Mucosa of descending colon (tissue), 3 donors: ENCODE measurements around the gene MGA. TPM values are rescaled to one million over a fixed set of nuclear protein-coding genes. Genes with fewer than 3 reads are reported as not detected.

Experiments
- ATAC-seq: fragments of 200-7000 bp; cut with Tn5 transposase; one replicate; pipeline ENCODE4 v1.9.1; 2020; ENCODE audit warnings: mild to moderate bottlenecking, moderate library complexity
- DNase-seq, 3 donors: peaks; one replicate each; pipeline ENCODE4 v3.0.0-alpha.2; 2020
- H3K36me3 ChIP-seq: fragments of 200-600 bp; one replicate; pipeline ENCODE4 v1.8.0; 2021; ENCODE audit warnings: low read depth, mild to moderate bottlenecking
- H3K4me1 ChIP-seq: fragments of 200-600 bp; one replicate; pipeline ENCODE4 v1.8.0; 2021; ENCODE audit warnings: low read depth, mild to moderate bottlenecking
- H3K4me3 ChIP-seq: fragments of 200-600 bp; one replicate; pipeline ENCODE4 v1.8.0; 2021; ENCODE audit warnings: mild to moderate bottlenecking
- H3K9me3 ChIP-seq: fragments of 200-600 bp; one replicate; pipeline ENCODE4 v1.8.0; 2021; ENCODE audit warnings: mild to moderate bottlenecking
- CTCF ChIP-seq: fragments of 200-600 bp; IDR thresholded peaks from one replicate; pipeline ENCODE4 v1.8.0; 2022; ENCODE audit warnings: antibody characterized with exemption, mild to moderate bottlenecking
- intact Hi-C, 2 donors: fragments of 100-400 bp; cut with DNase I in 1 of 2; cut with micrococcal nuclease in 1 of 2; formaldehyde crosslinking; loops; one replicate each; pipeline versions ENCODE4 v1.11.0 to v1.11.1; 2022; cut with DNase I, micrococcal nuclease
- total RNA-seq, 3 donors: library from RNA; stranded (reverse); fragmentation: NEBNext Ultra II Directional in 2 of 3; extraction: Animal tissue kit (Norgen Biotek cat#: 25700) in 2 of 3; gene quantifications; one replicate each; pipeline versions ENCODE4 v1.2.1 to v1.2.4, GENCODE V29; 2021 to 2023
- donor health status: DM: no; HTN: no; CAD: no; lungs with moderate emphysema.
- donor health status: DM: no; HTN: no; CAD: no.
- donor health status: DM: no; HTN: yes; CAD: no.

Gene MGA
- total RNA-seq, 3 donors from 2014 or later: 29.1 to 50.5 (median 29.2) TPM

DNA sequence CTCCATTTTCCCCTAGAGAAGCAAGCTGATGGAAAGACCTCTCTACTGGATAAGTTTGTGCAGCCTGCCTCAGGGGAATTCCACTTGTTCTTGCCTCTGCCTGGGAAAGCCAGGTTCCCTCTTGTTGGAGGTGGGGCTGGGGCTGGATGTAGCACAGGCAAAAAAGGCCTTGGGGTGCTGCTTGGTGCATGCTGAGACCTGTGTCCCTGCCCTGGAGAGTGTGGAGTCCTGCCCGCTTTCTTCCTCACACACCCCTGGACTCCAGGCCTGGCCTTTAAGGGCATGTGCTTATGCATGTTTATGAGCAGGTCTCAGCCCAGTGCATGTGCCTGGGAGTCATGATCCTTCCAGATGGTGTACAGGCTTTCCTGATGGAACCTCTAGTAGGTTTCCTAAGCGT is 144.2 kb downstream of the MGA start:
- peak; percentile 16 for ATAC-seq

DNA sequence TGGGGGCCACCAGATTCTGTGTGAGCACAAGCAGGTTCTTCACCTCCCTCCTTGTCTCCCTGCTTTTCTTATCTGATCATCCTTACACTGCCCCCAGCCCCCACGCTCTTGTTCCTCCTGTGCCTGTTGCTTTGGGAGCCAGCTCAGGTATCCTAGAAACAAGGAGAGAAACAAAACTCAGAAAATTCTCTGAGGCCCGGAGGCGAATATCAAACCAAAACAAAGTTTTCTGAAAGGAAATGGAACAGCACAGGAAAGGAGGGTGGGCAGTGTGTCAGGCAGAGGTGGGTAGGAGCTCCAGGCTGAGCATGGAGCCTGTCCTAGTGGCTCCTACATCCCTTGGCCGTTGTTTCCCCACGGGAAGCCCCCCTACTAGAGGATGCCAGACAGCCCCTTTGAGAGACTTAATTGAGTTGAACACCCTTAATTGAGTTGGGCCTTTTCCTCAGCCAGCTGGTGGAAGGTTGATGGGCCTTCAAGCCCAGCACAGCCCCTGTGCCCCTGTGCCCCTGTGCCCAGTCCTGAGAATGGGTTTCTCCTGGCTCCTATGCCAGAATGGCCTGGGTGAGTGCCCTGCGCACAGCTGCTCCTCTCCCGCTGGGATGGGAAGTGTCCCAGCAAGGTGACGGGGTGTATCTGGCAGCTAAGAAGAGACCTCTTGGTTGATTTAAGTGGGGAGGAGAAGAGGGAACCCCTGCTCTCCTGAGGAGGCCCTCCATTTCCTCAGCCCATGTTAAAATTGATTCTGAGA is 144.9 kb downstream of the MGA start:
- H3K9me3 ChIP-seq: no peaks in the 10 kb centered on the region
- no peaks in the 10 kb centered on the region for H3K4me1 ChIP-seq
- no peak for ATAC-seq
- no peak overlapping the region for H3K4me3 ChIP-seq
- no peak for TF ChIP-seq CTCF
- DNase-seq: no peak
- no peaks in the 10 kb centered on the region for H3K36me3 ChIP-seq
- intact Hi-C loops: no loop called here

More for the DNA sequence above, 144.2 kb downstream of the MGA start:
- Histone ChIP-seq H3K4me3 (no peak overlapping the region), H3K36me3 (no peaks in the 10 kb centered on the region), H3K9me3 (no peaks in the 10 kb centered on the region), H3K4me1 (no peaks in the 10 kb centered on the region)
- no peak for DNase-seq
- intact Hi-C loops: no loop called here
- TF ChIP-seq CTCF: no peak

- Histone ChIP-seq H3K4me1 (no peaks in the 10 kb centered on the region), H3K36me3 (no peaks in the 10 kb centered on the region), H3K4me3 (no peak overlapping the region), H3K9me3 (no peaks in the 10 kb centered on the region)
- ATAC-seq (no peak), DNase-seq (no peak)
- intact Hi-C loops: no loop called here
- no peak for TF ChIP-seq CTCF
These were observed 145.5 kb downstream of the MGA start for GRCh38 chr15:41805711-41806110.

GRCh38 chr15:41806291-41807181 is 146.3 kb downstream of the MGA start:
- no peaks in the 10 kb centered on the region for H3K9me3 ChIP-seq
- H3K4me3 ChIP-seq: no peak overlapping the region
- no peak for TF ChIP-seq CTCF
- peak; percentile 23 for ATAC-seq
- H3K4me1 ChIP-seq: no peaks in the 10 kb centered on the region
- DNase-seq: no peak
- H3K36me3 ChIP-seq: no peaks in the 10 kb centered on the region
- intact Hi-C loops: no loop called here

- intact Hi-C loops: no loop called here
- Histone ChIP-seq H3K9me3 (no peaks in the 10 kb centered on the region), H3K4me3 (no peak overlapping the region), H3K4me1 (no peaks in the 10 kb centered on the region), H3K36me3 (no peaks in the 10 kb centered on the region)
- no peak for TF ChIP-seq CTCF
- ATAC-seq: no peak
- DNase-seq: no peak
These were observed 148.9 kb downstream of the MGA start for GRCh38 chr15:41809121-41809520.
